K562 (cell line): ENCODE results near the gene PTGES3. TPM values are rescaled to one million over a fixed set of nuclear protein-coding genes. Genes with fewer than 3 reads are reported as not detected.
A peak's percentile ranks its signal among the peaks of the same experiment; 100 is the strongest.

Experiments
- ATAC-seq: fragments of 200-7000 bp; cut with Tn5 transposase; 3 replicates; pipeline ENCODE4 v1.9.1; 2020; ENCODE audit warnings: moderate library complexity
- BruUV-seq: library from RNA; stranded (reverse); fragments of 400-500 nt; replicated peaks from 2 replicates; lab custom pipeline; 2021; lab: Mats Ljungman, UMichigan
- CTCF ChIA-PET: fragments of 300-600 bp; formaldehyde crosslinking; extraction: SDS; loops from one replicate; lab custom pipeline; 2021; ENCODE audit warnings: low intra/inter-chr PET ratio; lab: Yijun Ruan, JAX
- POLR2A ChIA-PET: fragments of 300-600, 350-650 bp; sonication (Branson Sonifier 250); formaldehyde crosslinking; extraction: SDS; loops from one replicate; lab custom pipeline; 2021; ENCODE audit warnings: antibody characterized with exemption, inconsistent platforms; lab: Yijun Ruan, JAX
- DNase-seq, 4 experiments: peaks; one replicate each; pipeline versions ENCODE4 v3.0.0 to v3.0.0-alpha.2; 2011 to 2018; ENCODE audit warnings: low spot score in 3 of 4, mixed read lengths in 3 of 4; ENCODE audit errors: extremely low read depth in 1 of 4
- FAIRE-seq: peaks from 2 replicates; lab custom pipeline; 2011; peaks lifted over from hg19 to GRCh38; lab: Jason Lieb, UNC
- H2AFZ ChIP-seq: 2 replicates; pipeline ENCODE4 v1.6.0; 2011; ENCODE audit warnings: low read depth, low read length, control low read depth, inconsistent platforms
- H3K27ac ChIP-seq: fragments of 200-600 bp; 3 replicates; pipeline ENCODE4 v1.8.0; 2011; ENCODE audit warnings: low read depth, mild to moderate bottlenecking, control low read depth, inconsistent platforms, low read length, moderate library complexity, mixed read lengths; ENCODE audit errors: extremely low read depth
- H3K27me3 ChIP-seq, 2 experiments: fragments of 300-600 bp in 1 of 2; 2 replicates in 1 of 2; 3 replicates in 1 of 2; pipeline versions ENCODE4 v1.6.0 to v1.8.0; 2011; ENCODE audit warnings: inconsistent platforms in 2 of 2, low read length in 2 of 2, mild to moderate bottlenecking in 1 of 2, mixed read lengths in 1 of 2, moderate library complexity in 1 of 2; ENCODE audit not compliant: control insufficient read depth in 2 of 2, insufficient read depth in 2 of 2
- H3K36me3 ChIP-seq: fragments of 300-600 bp; 3 replicates; pipeline ENCODE4 v1.8.0; 2011; ENCODE audit warnings: mild to moderate bottlenecking, low read length, inconsistent platforms; ENCODE audit not compliant: control insufficient read depth, insufficient read depth
- H3K4me1 ChIP-seq, 2 experiments: fragments of 200-600 bp in 1 of 2; replicated peaks in 1 of 2; 2 replicates in 1 of 2; 3 replicates in 1 of 2; pipeline versions ENCODE4 v1.5.1 to v1.8.0; 2011; ENCODE audit warnings: inconsistent platforms in 2 of 2, low read length in 2 of 2, mild to moderate bottlenecking in 1 of 2, mixed read lengths in 1 of 2, moderate library complexity in 1 of 2; ENCODE audit not compliant: control insufficient read depth in 2 of 2, insufficient read depth in 2 of 2
- H3K4me2 ChIP-seq: 2 replicates; pipeline ENCODE4 v1.6.1; 2011; ENCODE audit warnings: low read length, control low read depth, inconsistent platforms, mixed read lengths; ENCODE audit not compliant: insufficient read depth
- H3K4me3 ChIP-seq: fragments of 200-600 bp; sonication (generic), shearing (Covaris generic); 2 replicates; pipeline ENCODE4 v1.5.1; 2016; ENCODE audit warnings: control low read depth, inconsistent platforms
- H3K79me2 ChIP-seq: fragments of 200-600 bp; 3 replicates; pipeline ENCODE4 v1.8.0; 2011; ENCODE audit warnings: low read length, inconsistent platforms; ENCODE audit not compliant: control insufficient read depth, insufficient read depth
- H3K9ac ChIP-seq, 2 experiments: 2 replicates each; pipeline versions ENCODE4 v1.6.0 to v1.6.1; 2011; ENCODE audit warnings: low read depth in 2 of 2, low read length in 2 of 2, control low read depth in 1 of 2, inconsistent platforms in 1 of 2, mild to moderate bottlenecking in 1 of 2, mixed read lengths in 1 of 2; ENCODE audit not compliant: insufficient read depth in 1 of 2
- H3K9me1 ChIP-seq: one replicate; pipeline ENCODE4 v1.6.0; 2011; ENCODE audit warnings: inconsistent platforms, mild to moderate bottlenecking, low read length, moderate library complexity; ENCODE audit not compliant: control insufficient read depth, insufficient read depth
- H3K9me3 ChIP-seq: replicated peaks from 2 replicates; pipeline ENCODE4 v1.5.1; 2011; ENCODE audit warnings: low read depth, low read length, inconsistent platforms; ENCODE audit not compliant: control insufficient read depth, insufficient read depth
- H4K20me1 ChIP-seq: replicated peaks from 2 replicates; pipeline ENCODE4 v1.6.1; 2011; ENCODE audit warnings: low read length, inconsistent platforms, mixed read lengths; ENCODE audit not compliant: control insufficient read depth, insufficient read depth
- E2F1 ChIP-seq: sonication (generic); formaldehyde crosslinking; IDR thresholded peaks from 2 replicates; pipeline ENCODE4 v1.8.1; 2023; ENCODE audit warnings: mild to moderate bottlenecking, missing genetic modification reagents, moderate library complexity
- HDAC2 ChIP-seq: fragments of 450-650 bp; IDR thresholded peaks from 2 replicates; pipeline ENCODE4 v1.6.1; 2016; ENCODE audit warnings: mild to moderate bottlenecking
- HLTF ChIP-seq: fragments of 450-650 bp; IDR thresholded peaks from 2 replicates; pipeline ENCODE4 v1.6.1; 2016
- NR2C2 ChIP-seq, 2 experiments: fragments of 200-800 bp in 1 of 2; sonication (Bioruptor generic) in 1 of 2; sonication (generic) in 1 of 2; formaldehyde crosslinking in 1 of 2; IDR thresholded peaks; 2 replicates each; pipeline versions ENCODE4 v1.6.1 to v1.8.0; 2016 to 2022; ENCODE audit warnings: mild to moderate bottlenecking in 1 of 2, missing compliant biosample characterization in 1 of 2, missing genetic modification characterization in 1 of 2, missing genetic modification reagents in 1 of 2
- NR3C1 ChIP-seq: sonication (generic); formaldehyde crosslinking; IDR thresholded peaks from 2 replicates; pipeline ENCODE4 v1.8.1; 2022; ENCODE audit warnings: missing genetic modification reagents
- SAP30 ChIP-seq: fragments of 200-600 bp; sonication (generic); IDR thresholded peaks from 2 replicates; pipeline ENCODE4 v1.6.1; 2012; ENCODE audit warnings: borderline replicate concordance, low read depth, mild to moderate bottlenecking, moderate library complexity, low read length, control low read depth, inconsistent platforms; ENCODE audit not compliant: insufficient read depth, poor library complexity, severe bottlenecking
- SIX5 ChIP-seq, 2 experiments: IDR thresholded peaks; 2 replicates each; pipeline ENCODE4 v1.6.1; 2011; ENCODE audit warnings: low read length in 2 of 2, borderline replicate concordance in 1 of 2, low read depth in 1 of 2, mild to moderate bottlenecking in 1 of 2, moderate library complexity in 1 of 2; ENCODE audit not compliant: insufficient read depth in 1 of 2
- SMARCA5 ChIP-seq: fragments of 450-650 bp; IDR thresholded peaks from 2 replicates; pipeline ENCODE4 v1.6.1; 2016
- U2AF1 ChIP-seq: fragments of 200-400 bp; formaldehyde crosslinking; optimal IDR thresholded peaks from 2 replicates; pipeline ENCODE3; 2017; ENCODE audit warnings: mild to moderate bottlenecking, low read depth, low read length, moderate library complexity
- ZFP30 ChIP-seq: fragments of 250-450 bp; sonication (Bioruptor Pico); IDR thresholded peaks from 2 replicates; pipeline ENCODE4 v1.8.0; 2022; ENCODE audit warnings: moderate library complexity, mild to moderate bottlenecking, inconsistent platforms, borderline replicate concordance
- WGBS: fragments of 100-300 bp; shearing (Covaris generic); methylation state at CpG from one replicate; pipeline ENCODE4 v1.1.6; 2016; ENCODE audit warnings: low coverage, mixed read lengths; ENCODE audit not compliant: insufficient coverage; ENCODE audit errors: missing lambda C conversion rate; 5-methylcytosine and 5-hydroxymethylcytosine counted together
- in situ Hi-C: fragments of 300-500 bp; cut with MboI; formaldehyde crosslinking; loops from 4 replicates; pipeline ENCODE4 v1.15.0; 2018; ENCODE audit warnings: inconsistent platforms, mixed read lengths
- intact Hi-C: fragments of 100-400 bp; cut with micrococcal nuclease; formaldehyde crosslinking; loops from 2 replicates; pipeline ENCODE4 v1.14.2; 2022
- polyA plus RNA-seq, 8 experiments: library from polyadenylated mRNA; depleted of rRNA in 4 of 8; stranded (reverse) in 5 of 8; unstranded in 3 of 8; fragments of >200 nt; fragmentation: Nextera tagmentation in 2 of 8; fragmentation: Illumina TruSeq in 1 of 8; extraction: Ambion mirVana in 2 of 8; extraction: Trizol in 1 of 8; gene quantifications; 2 replicates each; pipeline versions ENCODE4 v1.2.1 to v1.2.3, GENCODE V29; 2011 to 2014; ENCODE audit warnings: inconsistent platforms in 1 of 8, missing spikeins in 1 of 8
- total RNA-seq, 7 experiments: library from RNA; depleted of rRNA in 6 of 7; stranded (reverse); fragments of >200 nt in 6 of 7; fragmentation: Illumina TruSeq in 2 of 7; extraction: Trizol in 2 of 7; gene quantifications; 2 replicates each; pipeline versions ENCODE4 v1.2.1 to v1.2.3, GENCODE V29; 2011 to 2021; ENCODE audit warnings: low replicate concordance in 1 of 7
- TF ChIP-seq, protein P1 (sequence below): fragments of 250-450 bp; sonication (Bioruptor Pico); IDR thresholded peaks from 2 replicates; pipeline ENCODE4 v1.4.0; 2020; ENCODE audit warnings: borderline replicate concordance
- TF ChIP-seq, protein P2 (sequence below), 2 experiments: IDR thresholded peaks; 2 replicates each; pipeline ENCODE4 v1.6.1; 2011; ENCODE audit warnings: borderline replicate concordance in 1 of 2, control low read depth in 1 of 2, low read depth in 1 of 2, low read length in 1 of 2, mild to moderate bottlenecking in 1 of 2, mixed read lengths in 1 of 2, moderate library complexity in 1 of 2; ENCODE audit not compliant: insufficient read depth in 1 of 2, insufficient read length in 1 of 2, poor library complexity in 1 of 2, severe bottlenecking in 1 of 2; ENCODE audit errors: extremely low read depth in 1 of 2

PTGES3 gene
- total and polyA plus RNA-seq, 9 of the 15 experiments (the other 6 are each of a cell fraction or from before 2014, with no cell fraction given), result 163 to 501 (median 213) TPM

- H3K79me2 ChIP-seq, result peaks cover 96% of the 10 kb centered on the region
- peaks cover 29 to 49% of the 10 kb centered on the region in 2 experiments for H3K4me1 ChIP-seq
- no peaks in the 10 kb centered on the region for H3K9me3 ChIP-seq
- H3K4me3 ChIP-seq, result peak overlapping the region; percentile 100
- 2% methylated on average over 18 of the region's 18 CpGs for WGBS
- H2AFZ ChIP-seq, result peak overlapping the region; percentile 19; the same call in 1 of the 2 replicates
- FAIRE-seq, result no peak
- peak overlapping the region; percentile 89 for H3K27ac ChIP-seq
- ChIA-PET CTCF (interaction anchor here (0.7 kb wide), 1 partner anchor 370 kb away, joined by 4 read pairs; no protein-coding TSS in a partner anchor), POLR2A (interaction anchor here (0.6 to 1.7 kb wide), 8 partner anchors 8 to 504 kb away, joined by 3 to 9 read pairs (median 4); partner anchors contain the start of genes NACA and PTGES3)
- peak overlapping the region; percentile 98 for H3K4me2 ChIP-seq
- in situ Hi-C loops, result no loop called here
- H3K27me3 ChIP-seq, result no peaks in the 10 kb centered on the region
- H3K9me1 ChIP-seq, result peaks cover 2% of the 10 kb centered on the region
- H4K20me1 ChIP-seq, result 0 out of 2 replicates have a peak, but pooled peaks cover 9% of the 10 kb centered on the region
- H3K9ac ChIP-seq, result peak overlapping the region; percentile 90 to 96
- BruUV-seq, result TSS peak; percentile 43
- peak; percentile 11; the same call in 1 of the 3 replicates for ATAC-seq
- intact Hi-C loops, result no loop called here
- H3K36me3 ChIP-seq, result peaks cover 46% of the 10 kb centered on the region
- DNase-seq, result peak in 3 of 4 experiments; percentile 18 to 66 (median 47)
- TF ChIP-seq HLTF, result no peak
- TF ChIP-seq, protein P1, sequence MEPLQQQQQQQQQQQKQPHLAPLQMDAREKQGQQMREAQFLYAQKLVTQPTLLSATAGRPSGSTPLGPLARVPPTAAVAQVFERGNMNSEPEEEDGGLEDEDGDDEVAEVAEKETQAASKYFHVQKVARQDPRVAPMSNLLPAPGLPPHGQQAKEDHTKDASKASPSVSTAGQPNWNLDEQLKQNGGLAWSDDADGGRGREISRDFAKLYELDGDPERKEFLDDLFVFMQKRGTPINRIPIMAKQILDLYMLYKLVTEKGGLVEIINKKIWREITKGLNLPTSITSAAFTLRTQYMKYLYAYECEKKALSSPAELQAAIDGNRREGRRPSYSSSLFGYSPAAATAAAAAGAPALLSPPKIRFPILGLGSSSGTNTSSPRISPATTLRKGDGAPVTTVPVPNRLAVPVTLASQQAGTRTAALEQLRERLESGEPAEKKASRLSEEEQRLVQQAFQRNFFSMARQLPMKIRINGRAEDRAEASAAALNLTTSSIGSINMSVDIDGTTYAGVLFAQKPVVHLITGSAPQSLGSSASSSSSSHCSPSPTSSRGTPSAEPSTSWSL (CRISPR knock-in tag), result no peak
- TF ChIP-seq NR2C2 (CRISPR knock-in tag; IDR thresholded peaks at IDR 0.05), result no peak
- peak; percentile 66; the same call in 1 of the 2 replicates for TF ChIP-seq NR2C2 (tag; IDR thresholded peaks at IDR 0.05)
- no peak for TF ChIP-seq NR3C1 (CRISPR knock-in tag)
- TF ChIP-seq SAP30, result no peak
- TF ChIP-seq SIX5 (IDR thresholded peaks at IDR 0.05; ENCODE audit: borderline replicate concordance in 1 of 2, insufficient read depth in 1 of 2, low read depth in 1 of 2, low read length in 2 of 2), result no peak
- TF ChIP-seq, protein P2, sequence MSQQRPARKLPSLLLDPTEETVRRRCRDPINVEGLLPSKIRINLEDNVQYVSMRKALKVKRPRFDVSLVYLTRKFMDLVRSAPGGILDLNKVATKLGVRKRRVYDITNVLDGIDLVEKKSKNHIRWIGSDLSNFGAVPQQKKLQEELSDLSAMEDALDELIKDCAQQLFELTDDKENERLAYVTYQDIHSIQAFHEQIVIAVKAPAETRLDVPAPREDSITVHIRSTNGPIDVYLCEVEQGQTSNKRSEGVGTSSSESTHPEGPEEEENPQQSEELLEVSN (IDR thresholded peaks at IDR 0.05; ENCODE audit: borderline replicate concordance in 1 of 2, extremely low read depth in 1 of 2, insufficient read depth in 1 of 2, insufficient read length in 1 of 2, low read depth in 1 of 2, low read length in 1 of 2, poor library complexity in 1 of 2, severe bottlenecking in 1 of 2), result no peak
- TF ChIP-seq SMARCA5, result no peak
- no peak for TF ChIP-seq ZFP30 (CRISPR knock-in tag)
- TF ChIP-seq E2F1 (CRISPR knock-in tag), result no peak
- TF ChIP-seq HDAC2, result no peak
- TF ChIP-seq U2AF1, result no peak
Observed at GRCh38 chr12:56628671-56629458, 59.2 kb downstream of the PTGES3 start.
